ENCODE results near the gene MAP7D1. TPM values are rescaled to one million over a fixed set of nuclear protein-coding genes. Genes with fewer than 3 reads are reported as not detected.
"Not testable (repeated sequence)": the region's sequence is repeated elsewhere in the genome, so short reads cannot be mapped to it uniquely, and the experiment has no call there.

MAP7D1 gene
- total RNA-seq, 4 donors from 2014 or later: 147 to 243 (median 172) TPM

DNA sequence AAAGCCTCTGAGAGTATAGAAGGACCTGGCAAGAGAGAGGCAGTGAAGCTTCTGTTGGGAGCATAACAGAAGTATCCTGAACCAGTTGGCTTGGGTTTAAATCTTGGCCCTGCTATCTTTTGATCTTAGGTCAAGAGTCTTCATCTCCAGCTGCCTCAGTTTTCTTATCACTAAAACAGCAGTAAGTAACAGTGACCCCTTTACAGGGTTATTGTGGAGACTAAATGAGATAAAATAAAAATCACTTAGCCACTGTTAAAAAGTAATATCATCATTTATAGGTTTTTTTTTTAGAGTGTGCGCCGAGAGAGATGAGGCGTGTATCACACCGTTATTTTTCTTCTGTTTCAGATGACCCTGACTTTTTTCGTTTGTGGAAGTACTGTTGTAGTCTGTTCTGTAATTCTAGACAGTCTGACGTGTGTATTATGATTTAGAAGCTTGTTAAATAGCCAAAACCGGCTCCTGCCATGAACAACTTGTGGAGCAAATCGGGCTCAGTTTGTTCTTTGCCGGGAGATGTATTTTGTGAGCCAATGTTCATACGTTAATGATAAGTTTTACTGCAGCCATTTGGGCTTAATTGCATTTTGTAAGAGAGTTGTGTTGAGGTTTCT lies 69.4 kb downstream of the MAP7D1 start:
- Histone ChIP-seq H3K27ac (peak overlapping the region; percentile 78 to 100 (median 96)), H3K36me3 (peaks cover 0 to 33% of the 10 kb centered on the region in 2 donors), H3K4me3 (peak overlapping the region; percentile 59 to 85), H3K27me3 (no peaks in the 10 kb centered on the region), H3K9me3 (no peaks in the 10 kb centered on the region), H3K4me1 (peaks cover 4 to 67% (median 22%) of the 10 kb centered on the region in 3 donors)
- WGBS, 2 donors (ENCODE audit: low coverage in 1 of 2): 9 to 12% methylated on average over 8 to 10 of the region's 10 CpGs
- ATAC-seq: no peak
- TF ChIP-seq POLR2AphosphoS5 (IDR thresholded peaks at IDR 0.05) (no peak), POLR2A (IDR thresholded peaks at IDR 0.05) (no peak), EP300 (IDR thresholded peaks at IDR 0.05) (no peak)
- TF ChIP-seq, protein P1, sequence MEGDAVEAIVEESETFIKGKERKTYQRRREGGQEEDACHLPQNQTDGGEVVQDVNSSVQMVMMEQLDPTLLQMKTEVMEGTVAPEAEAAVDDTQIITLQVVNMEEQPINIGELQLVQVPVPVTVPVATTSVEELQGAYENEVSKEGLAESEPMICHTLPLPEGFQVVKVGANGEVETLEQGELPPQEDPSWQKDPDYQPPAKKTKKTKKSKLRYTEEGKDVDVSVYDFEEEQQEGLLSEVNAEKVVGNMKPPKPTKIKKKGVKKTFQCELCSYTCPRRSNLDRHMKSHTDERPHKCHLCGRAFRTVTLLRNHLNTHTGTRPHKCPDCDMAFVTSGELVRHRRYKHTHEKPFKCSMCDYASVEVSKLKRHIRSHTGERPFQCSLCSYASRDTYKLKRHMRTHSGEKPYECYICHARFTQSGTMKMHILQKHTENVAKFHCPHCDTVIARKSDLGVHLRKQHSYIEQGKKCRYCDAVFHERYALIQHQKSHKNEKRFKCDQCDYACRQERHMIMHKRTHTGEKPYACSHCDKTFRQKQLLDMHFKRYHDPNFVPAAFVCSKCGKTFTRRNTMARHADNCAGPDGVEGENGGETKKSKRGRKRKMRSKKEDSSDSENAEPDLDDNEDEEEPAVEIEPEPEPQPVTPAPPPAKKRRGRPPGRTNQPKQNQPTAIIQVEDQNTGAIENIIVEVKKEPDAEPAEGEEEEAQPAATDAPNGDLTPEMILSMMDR (IDR thresholded peaks at IDR 0.05): no peak

DNA sequence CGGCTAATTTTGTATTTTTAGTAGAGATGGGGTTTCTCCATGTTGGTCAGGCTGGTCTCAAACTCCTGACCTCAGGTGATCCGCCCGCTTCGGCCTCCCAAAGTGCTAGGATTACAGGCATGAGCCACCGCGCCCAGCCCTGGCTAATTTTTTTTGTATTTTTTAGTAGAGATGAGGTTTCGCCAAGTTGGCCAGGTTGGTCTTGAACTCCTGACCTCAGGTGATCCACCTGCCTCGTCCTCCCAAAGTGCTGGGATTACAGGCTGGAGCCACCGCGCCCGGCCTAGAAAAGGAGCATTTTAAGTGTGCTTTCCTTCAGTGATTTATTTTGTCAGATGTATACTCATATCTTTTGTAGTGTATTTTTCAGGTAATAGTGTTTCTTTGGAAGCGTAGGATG lies 74.3 kb downstream of the MAP7D1 start:
- H3K27ac ChIP-seq: peak overlapping the region in 3 of 4 donors; percentile 42 to 64 (median 47)
- not testable (repeated sequence) for ATAC-seq, H3K4me3 ChIP-seq, H3K9me3 ChIP-seq, H3K27me3 ChIP-seq
- WGBS, 2 donors (ENCODE audit: low coverage in 1 of 2): 81 to 89% methylated on average over 5 of the region's 12 CpGs
- peaks cover 0 to 57% of the 10 kb centered on the region in 2 donors for H3K36me3 ChIP-seq
- H3K4me1 ChIP-seq: peaks cover 3 to 100% (median 32%) of the 10 kb centered on the region in 3 donors

Small RNAs within 50 kb of the gene (small RNA-seq; reads per million reads assigned to genes)
- 0 reads per million in 4 donors for gene RN7SL131P

Other genes with a start within 250 kb of the MAP7D1 start
- 10 to 100 TPM; 33.9 to 36.9 (median 34.2) TPM for gene AGO3, start 225.1 kb upstream of the MAP7D1 start, total RNA-seq
- gene TEKT2, start 72.1 kb upstream of the MAP7D1 start, total RNA-seq: under 1 TPM in 1 of 4 donors, not detected in 3; 0.73 TPM
- 10 to 100 TPM; 23.8 to 43.4 (median 32.6) TPM for gene ADPRS, start 67.3 kb upstream of the MAP7D1 start, total RNA-seq
- 10 to 100 TPM; 43.3 to 57.8 (median 50.6) TPM for gene COL8A2, start 30.9 kb upstream of the MAP7D1 start, total RNA-seq
- 100 to 1,000 TPM; 102 to 166 (median 129) TPM for gene TRAPPC3, start 6.7 kb upstream of the MAP7D1 start, total RNA-seq
- 100 to 1,000 TPM; 100 to 123 (median 114) TPM for gene THRAP3, start 68.3 kb downstream of the MAP7D1 start, total RNA-seq
- gene SH3D21, start 150.2 kb downstream of the MAP7D1 start, total RNA-seq: 1 to 10 TPM in 2 of 4 donors, under 1 TPM in 1, not detected in 1; 0.27 to 1.4 (median 1.3) TPM
- 10 to 100 TPM; 42.0 to 68.7 (median 53.7) TPM for gene EVA1B, start 167.5 kb downstream of the MAP7D1 start, total RNA-seq
- gene STK40, start 229.8 kb downstream of the MAP7D1 start, total RNA-seq: 100 to 1,000 TPM in 1 of 4 donors, 10 to 100 TPM in 3; 39.2 to 127 (median 68.6) TPM
- gene LSM10, start 241.7 kb downstream of the MAP7D1 start, total RNA-seq: 10 to 100 TPM; 39.5 to 50.2 (median 47.3) TPM

Data from gastroesophageal sphincter (tissue), 4 donors.